ENCODE data around the gene CATSPERB. TPM values are rescaled to one million over a fixed set of nuclear protein-coding genes. Genes with fewer than 3 reads are reported as not detected.

CATSPERB gene
- total RNA-seq, 2 donors from 2014 or later: 2.2 to 2.9 TPM

DNA sequence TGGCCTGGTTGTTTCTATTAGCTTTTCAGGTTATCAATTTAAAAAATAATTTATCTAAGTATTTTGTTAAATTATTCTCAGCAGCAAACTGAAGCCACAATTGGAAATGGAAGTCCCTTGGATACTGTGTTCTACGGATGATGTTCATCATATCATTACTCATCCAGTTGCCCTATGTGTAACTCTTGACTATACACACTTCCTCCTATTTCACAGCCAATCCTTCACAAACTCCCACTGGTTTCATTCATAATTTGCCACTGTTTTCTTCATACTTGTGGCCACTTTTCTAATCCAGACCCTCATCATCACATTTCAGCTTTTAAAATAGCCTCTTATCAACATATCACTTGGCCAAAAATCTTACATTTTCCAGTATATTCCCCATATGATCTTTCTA, 84.0 kb downstream of the CATSPERB start:
- TF ChIP-seq, protein P1, sequence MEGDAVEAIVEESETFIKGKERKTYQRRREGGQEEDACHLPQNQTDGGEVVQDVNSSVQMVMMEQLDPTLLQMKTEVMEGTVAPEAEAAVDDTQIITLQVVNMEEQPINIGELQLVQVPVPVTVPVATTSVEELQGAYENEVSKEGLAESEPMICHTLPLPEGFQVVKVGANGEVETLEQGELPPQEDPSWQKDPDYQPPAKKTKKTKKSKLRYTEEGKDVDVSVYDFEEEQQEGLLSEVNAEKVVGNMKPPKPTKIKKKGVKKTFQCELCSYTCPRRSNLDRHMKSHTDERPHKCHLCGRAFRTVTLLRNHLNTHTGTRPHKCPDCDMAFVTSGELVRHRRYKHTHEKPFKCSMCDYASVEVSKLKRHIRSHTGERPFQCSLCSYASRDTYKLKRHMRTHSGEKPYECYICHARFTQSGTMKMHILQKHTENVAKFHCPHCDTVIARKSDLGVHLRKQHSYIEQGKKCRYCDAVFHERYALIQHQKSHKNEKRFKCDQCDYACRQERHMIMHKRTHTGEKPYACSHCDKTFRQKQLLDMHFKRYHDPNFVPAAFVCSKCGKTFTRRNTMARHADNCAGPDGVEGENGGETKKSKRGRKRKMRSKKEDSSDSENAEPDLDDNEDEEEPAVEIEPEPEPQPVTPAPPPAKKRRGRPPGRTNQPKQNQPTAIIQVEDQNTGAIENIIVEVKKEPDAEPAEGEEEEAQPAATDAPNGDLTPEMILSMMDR (IDR thresholded peaks at IDR 0.05): no peak
- Histone ChIP-seq H3K4me3 (no peak overlapping the region), H3K4me1 (no peaks in the 10 kb centered on the region), H3K9me3 (no peaks in the 10 kb centered on the region), H3K27ac (no peak overlapping the region), H3K9ac (ENCODE audit: low read depth in 2 of 2, low read length in 2 of 2) (no peak overlapping the region), H3K27me3 (no peaks in the 10 kb centered on the region), H3K36me3 (no peaks in the 10 kb centered on the region)
- DNase-seq: no peak
- intact Hi-C loops (cut with DNase I): no loop called here

- H3K27ac ChIP-seq: no peak overlapping the region
- DNase-seq: no peak
- H3K4me3 ChIP-seq: no peak overlapping the region
- TF ChIP-seq, protein P1 (IDR thresholded peaks at IDR 0.05): no peak
- no peaks in the 10 kb centered on the region for H3K4me1 ChIP-seq
- no peak overlapping the region for H3K9ac ChIP-seq (ENCODE audit: low read depth in 2 of 2, low read length in 2 of 2)
- no peaks in the 10 kb centered on the region for H3K9me3 ChIP-seq
- H3K36me3 ChIP-seq: no peaks in the 10 kb centered on the region
- intact Hi-C loops (cut with DNase I): no loop called here
- H3K27me3 ChIP-seq: no peaks in the 10 kb centered on the region
These were observed 95.3 kb downstream of the CATSPERB start for GRCh38 chr14:91636604-91637003.

DNA sequence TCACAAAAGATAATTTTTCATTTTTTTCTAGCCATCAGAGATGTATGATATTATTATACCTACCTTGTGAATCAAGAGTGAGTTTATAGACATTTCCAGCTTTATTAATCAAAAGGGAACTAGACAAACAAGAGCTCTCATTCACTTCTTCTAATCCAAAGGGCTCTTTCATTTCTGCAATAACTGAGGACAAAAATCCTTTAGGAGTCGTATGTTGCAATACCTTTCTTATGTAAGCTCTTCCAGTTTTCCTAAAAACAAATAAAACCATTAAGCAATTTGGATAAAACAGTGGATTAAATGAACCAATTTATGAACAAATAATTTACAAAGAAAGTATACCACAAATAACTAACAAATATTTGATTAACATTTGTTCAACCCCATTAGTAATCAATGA, 107.1 kb downstream of the CATSPERB start:
- TF ChIP-seq, protein P1 (IDR thresholded peaks at IDR 0.05): no peak
- Histone ChIP-seq H3K27me3 (no peaks in the 10 kb centered on the region), H3K4me3 (no peak overlapping the region), H3K4me1 (no peaks in the 10 kb centered on the region), H3K9ac (ENCODE audit: low read depth in 2 of 2, low read length in 2 of 2) (no peak overlapping the region), H3K9me3 (no peaks in the 10 kb centered on the region), H3K36me3 (no peaks in the 10 kb centered on the region), H3K27ac (no peak overlapping the region)
- no peak for DNase-seq
- intact Hi-C loops (cut with DNase I): no loop called here

GRCh38 chr14:91614187-91614586, 117.7 kb downstream of the CATSPERB start:
- H3K36me3 ChIP-seq: no peaks in the 10 kb centered on the region
- TF ChIP-seq, protein P1 (IDR thresholded peaks at IDR 0.05): no peak
- H3K4me3 ChIP-seq: no peak overlapping the region
- H3K9me3 ChIP-seq: no peaks in the 10 kb centered on the region
- H3K9ac ChIP-seq (ENCODE audit: low read depth in 2 of 2, low read length in 2 of 2): no peak overlapping the region
- DNase-seq: no peak
- no peak overlapping the region for H3K27ac ChIP-seq
- H3K4me1 ChIP-seq: no peaks in the 10 kb centered on the region
- no peaks in the 10 kb centered on the region for H3K27me3 ChIP-seq
- intact Hi-C loops (cut with DNase I): no loop called here

GRCh38 chr14:91613459-91614112, 118.3 kb downstream of the CATSPERB start:
- Histone ChIP-seq H3K4me3 (no peak overlapping the region), H3K36me3 (no peaks in the 10 kb centered on the region), H3K9ac (ENCODE audit: low read depth in 2 of 2, low read length in 2 of 2) (no peak overlapping the region), H3K4me1 (no peaks in the 10 kb centered on the region), H3K27me3 (no peaks in the 10 kb centered on the region), H3K27ac (no peak overlapping the region), H3K9me3 (no peaks in the 10 kb centered on the region)
- intact Hi-C loops (cut with DNase I): no loop called here
- TF ChIP-seq, protein P1 (IDR thresholded peaks at IDR 0.05): no peak
- no peak for DNase-seq

Measured in colonic mucosa (tissue), 4 donors.